SU-DHL-6 (cell line): Measurements from ENCODE around the gene PKD2.

Experiments used
- H2AFZ ChIP-seq: fragments of 200-600 bp; sonication (generic); 2 replicates; pipeline ENCODE4 v1.6.1; 2014; ENCODE audit warnings: low read depth, mild to moderate bottlenecking, moderate library complexity, mixed read lengths, antibody characterized with exemption, low read length; ENCODE audit not compliant: severe bottlenecking
- H3F3A ChIP-seq: fragments of 200-600 bp; shearing (Covaris generic); 2 replicates; pipeline ENCODE4 v1.6.0; 2016; ENCODE audit warnings: antibody characterized with exemption, mild to moderate bottlenecking; ENCODE audit not compliant: insufficient read depth
- H3K27ac ChIP-seq: fragments of 200-600 bp; sonication (generic); 2 replicates; pipeline ENCODE4 v1.5.1; 2016; ENCODE audit warnings: low read depth, mild to moderate bottlenecking, low read length, moderate library complexity, mixed read lengths
- H3K27me3 ChIP-seq: fragments of 200-600 bp; sonication (generic), shearing (Covaris generic); 2 replicates; pipeline ENCODE4 v1.6.0; 2014; ENCODE audit warnings: mild to moderate bottlenecking, low read length
- H3K36me3 ChIP-seq: fragments of 200-600 bp; sonication (generic); 2 replicates; pipeline ENCODE4 v1.6.1; 2014; ENCODE audit warnings: mild to moderate bottlenecking, low read length, mixed read lengths
- H3K4me2 ChIP-seq: fragments of 300-600, 200-600 bp; shearing (Covaris generic), sonication (generic); 2 replicates; pipeline ENCODE4 v1.6.0; 2014; ENCODE audit warnings: low read length, low read depth, mild to moderate bottlenecking; ENCODE audit not compliant: poor library complexity, severe bottlenecking
- H3K4me3 ChIP-seq: fragments of 200-600 bp; sonication (generic); 2 replicates; pipeline ENCODE4 v1.5.1; 2014; ENCODE audit warnings: antibody characterized with exemption, low read length, mild to moderate bottlenecking, mixed read lengths; ENCODE audit not compliant: insufficient read depth, poor library complexity, severe bottlenecking
- H3K79me2 ChIP-seq: fragments of 200-600 bp; sonication (generic); 2 replicates; pipeline ENCODE4 v1.6.1; 2014; ENCODE audit warnings: mild to moderate bottlenecking, low read length, moderate library complexity; ENCODE audit not compliant: insufficient read depth
- H3K9ac ChIP-seq: fragments of 200-600 bp; sonication (generic); 2 replicates; pipeline ENCODE4 v1.7.0; 2014; ENCODE audit warnings: mild to moderate bottlenecking, low read length
- H3K9me2 ChIP-seq: fragments of 200-600 bp; sonication (generic); replicated peaks from 2 replicates; pipeline ENCODE4 v1.6.1; 2014; ENCODE audit warnings: low read length; ENCODE audit not compliant: insufficient read depth
- H3K9me3 ChIP-seq: fragments of 200-600 bp; sonication (generic); 2 replicates; pipeline ENCODE4 v1.6.1; 2014; ENCODE audit warnings: low read length, mixed read lengths; ENCODE audit not compliant: insufficient read depth
- H4K20me1 ChIP-seq: fragments of 200-600 bp; sonication (generic); 2 replicates; pipeline ENCODE4 v1.6.1; 2014; ENCODE audit warnings: low read depth, mild to moderate bottlenecking, antibody characterized with exemption, low read length, moderate library complexity, mixed read lengths
- EZH2phosphoT487 ChIP-seq: fragments of 200-600 bp; sonication (generic), shearing (Covaris generic); conservative IDR thresholded peaks from 2 replicates; pipeline ENCODE4 v1.6.1; 2018; ENCODE audit warnings: mild to moderate bottlenecking, antibody characterized with exemption, low read length, moderate library complexity, mixed read lengths
- TF ChIP-seq, protein P1 (sequence below): fragments of 200-600 bp; sonication (generic); IDR thresholded peaks from one replicate; pipeline ENCODE4 v1.5.1; 2017; ENCODE audit warnings: antibody characterized with exemption, mild to moderate bottlenecking, low read length, moderate library complexity; ENCODE audit not compliant: insufficient read depth, poor library complexity, severe bottlenecking

The PKD2 gene

DNA sequence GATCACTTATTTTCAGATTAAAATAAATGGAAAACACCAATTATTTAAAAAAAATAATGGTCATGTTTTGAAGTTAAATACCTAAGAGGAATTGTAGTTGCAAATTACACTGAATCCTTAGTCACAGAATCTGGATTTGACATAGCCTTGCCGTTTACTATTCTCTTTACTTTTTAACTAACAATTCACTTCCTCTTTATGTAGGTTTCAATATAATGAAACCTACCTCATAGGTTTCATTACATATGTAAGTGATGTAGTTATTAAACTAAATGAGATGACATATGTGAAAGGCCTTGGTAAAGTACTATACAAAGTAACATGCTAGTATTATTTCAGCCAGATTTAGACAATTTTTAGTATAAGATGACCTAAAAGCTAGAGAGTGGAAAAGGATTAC is 25.4 kb upstream of the PKD2 start:
- Histone ChIP-seq H2AFZ (no peak overlapping the region), H3K4me2 (no peak overlapping the region), H3K9ac (no peak overlapping the region), H3F3A (no peaks in the 10 kb centered on the region), H3K9me2 (no peaks in the 10 kb centered on the region), H3K9me3 (no peaks in the 10 kb centered on the region), H3K36me3 (no peaks in the 10 kb centered on the region), H3K79me2 (no peaks in the 10 kb centered on the region), H3K27ac (no peak overlapping the region), H4K20me1 (no peaks in the 10 kb centered on the region), H3K27me3 (no peaks in the 10 kb centered on the region), H3K4me3 (no peak overlapping the region)
- TF ChIP-seq, protein P1, sequence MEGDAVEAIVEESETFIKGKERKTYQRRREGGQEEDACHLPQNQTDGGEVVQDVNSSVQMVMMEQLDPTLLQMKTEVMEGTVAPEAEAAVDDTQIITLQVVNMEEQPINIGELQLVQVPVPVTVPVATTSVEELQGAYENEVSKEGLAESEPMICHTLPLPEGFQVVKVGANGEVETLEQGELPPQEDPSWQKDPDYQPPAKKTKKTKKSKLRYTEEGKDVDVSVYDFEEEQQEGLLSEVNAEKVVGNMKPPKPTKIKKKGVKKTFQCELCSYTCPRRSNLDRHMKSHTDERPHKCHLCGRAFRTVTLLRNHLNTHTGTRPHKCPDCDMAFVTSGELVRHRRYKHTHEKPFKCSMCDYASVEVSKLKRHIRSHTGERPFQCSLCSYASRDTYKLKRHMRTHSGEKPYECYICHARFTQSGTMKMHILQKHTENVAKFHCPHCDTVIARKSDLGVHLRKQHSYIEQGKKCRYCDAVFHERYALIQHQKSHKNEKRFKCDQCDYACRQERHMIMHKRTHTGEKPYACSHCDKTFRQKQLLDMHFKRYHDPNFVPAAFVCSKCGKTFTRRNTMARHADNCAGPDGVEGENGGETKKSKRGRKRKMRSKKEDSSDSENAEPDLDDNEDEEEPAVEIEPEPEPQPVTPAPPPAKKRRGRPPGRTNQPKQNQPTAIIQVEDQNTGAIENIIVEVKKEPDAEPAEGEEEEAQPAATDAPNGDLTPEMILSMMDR = no peak
- TF ChIP-seq EZH2phosphoT487 = no peak

DNA sequence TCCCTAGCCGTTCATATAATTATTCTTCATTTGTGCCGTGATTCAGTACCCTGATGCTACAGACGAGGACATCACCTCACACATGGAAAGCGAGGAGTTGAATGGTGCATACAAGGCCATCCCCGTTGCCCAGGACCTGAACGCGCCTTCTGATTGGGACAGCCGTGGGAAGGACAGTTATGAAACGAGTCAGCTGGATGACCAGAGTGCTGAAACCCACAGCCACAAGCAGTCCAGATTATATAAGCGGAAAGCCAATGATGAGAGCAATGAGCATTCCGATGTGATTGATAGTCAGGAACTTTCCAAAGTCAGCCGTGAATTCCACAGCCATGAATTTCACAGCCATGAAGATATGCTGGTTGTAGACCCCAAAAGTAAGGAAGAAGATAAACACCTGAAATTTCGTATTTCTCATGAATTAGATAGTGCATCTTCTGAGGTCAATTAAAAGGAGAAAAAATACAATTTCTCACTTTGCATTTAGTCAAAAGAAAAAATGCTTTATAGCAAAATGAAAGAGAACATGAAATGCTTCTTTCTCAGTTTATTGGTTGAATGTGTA is 24.9 kb upstream of the PKD2 start:
- Histone ChIP-seq H3K27ac (no peak overlapping the region), H3K36me3 (no peaks in the 10 kb centered on the region), H3K9me2 (no peaks in the 10 kb centered on the region), H4K20me1 (no peaks in the 10 kb centered on the region), H3F3A (no peaks in the 10 kb centered on the region), H3K9ac (no peak overlapping the region), H3K4me3 (no peak overlapping the region), H3K9me3 (no peaks in the 10 kb centered on the region), H2AFZ (no peak overlapping the region), H3K79me2 (no peaks in the 10 kb centered on the region), H3K4me2 (no peak overlapping the region), H3K27me3 (no peaks in the 10 kb centered on the region)
- TF ChIP-seq EZH2phosphoT487 = no peak
- TF ChIP-seq, protein P1 = no peak

DNA sequence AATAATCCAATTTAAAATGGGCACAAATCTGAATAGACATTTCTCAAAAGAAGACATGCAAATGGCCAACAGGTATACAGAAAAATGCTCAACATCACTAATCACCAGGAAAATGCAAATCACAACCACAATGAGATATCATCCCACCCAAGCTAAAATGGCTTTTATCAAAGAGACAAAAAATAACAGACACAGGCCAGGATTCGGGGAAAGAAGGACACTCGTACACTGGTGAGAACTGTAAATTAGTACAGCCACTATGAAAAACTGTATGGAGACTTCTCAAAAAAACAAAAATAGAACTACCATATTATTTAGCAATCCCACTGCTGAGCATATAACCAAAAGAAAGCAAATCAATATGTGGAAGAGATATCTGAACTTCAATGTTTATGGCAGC is 23.4 kb upstream of the PKD2 start:
- Histone ChIP-seq H3K9me3 (no peaks in the 10 kb centered on the region), H3K27ac (no peak overlapping the region), H4K20me1 (no peaks in the 10 kb centered on the region), H3K36me3 (no peaks in the 10 kb centered on the region), H3K79me2 (no peaks in the 10 kb centered on the region), H3F3A (no peaks in the 10 kb centered on the region), H3K4me3 (no peak overlapping the region), H2AFZ (no peak overlapping the region), H3K9me2 (no peaks in the 10 kb centered on the region), H3K4me2 (no peak overlapping the region), H3K9ac (no peak overlapping the region), H3K27me3 (no peaks in the 10 kb centered on the region)
- TF ChIP-seq, protein P1 = no peak
- TF ChIP-seq EZH2phosphoT487 = no peak
